GM06990 (cell line): ENCODE data around the gene PRR7.
A peak's percentile ranks its signal among the peaks of the same experiment; 100 is the strongest.

Experiments used
- DNase-seq: peaks from one replicate; pipeline ENCODE4 v3.0.0-alpha.2; 2011; ENCODE audit not compliant: insufficient read length; ENCODE audit errors: extremely low read depth
- H3K27me3 ChIP-seq: replicated peaks from 2 replicates; pipeline ENCODE4 v1.6.0; 2011; ENCODE audit warnings: low read length; ENCODE audit not compliant: control insufficient read depth, insufficient read depth
- H3K36me3 ChIP-seq: 2 replicates; pipeline ENCODE4 v1.5.1; 2011; ENCODE audit warnings: low read length; ENCODE audit not compliant: control insufficient read depth, insufficient read depth
- H3K4me3 ChIP-seq: replicated peaks from 2 replicates; pipeline ENCODE4 v1.5.1; 2011; ENCODE audit warnings: low read depth, mild to moderate bottlenecking, control low read depth, low read length
- TF ChIP-seq, protein P1 (sequence below): IDR thresholded peaks from 2 replicates; pipeline ENCODE4 v1.5.1; 2011; ENCODE audit warnings: low read length, control low read depth, mild to moderate bottlenecking, inconsistent platforms; ENCODE audit not compliant: insufficient read depth, poor library complexity, severe bottlenecking

Gene PRR7

DNA sequence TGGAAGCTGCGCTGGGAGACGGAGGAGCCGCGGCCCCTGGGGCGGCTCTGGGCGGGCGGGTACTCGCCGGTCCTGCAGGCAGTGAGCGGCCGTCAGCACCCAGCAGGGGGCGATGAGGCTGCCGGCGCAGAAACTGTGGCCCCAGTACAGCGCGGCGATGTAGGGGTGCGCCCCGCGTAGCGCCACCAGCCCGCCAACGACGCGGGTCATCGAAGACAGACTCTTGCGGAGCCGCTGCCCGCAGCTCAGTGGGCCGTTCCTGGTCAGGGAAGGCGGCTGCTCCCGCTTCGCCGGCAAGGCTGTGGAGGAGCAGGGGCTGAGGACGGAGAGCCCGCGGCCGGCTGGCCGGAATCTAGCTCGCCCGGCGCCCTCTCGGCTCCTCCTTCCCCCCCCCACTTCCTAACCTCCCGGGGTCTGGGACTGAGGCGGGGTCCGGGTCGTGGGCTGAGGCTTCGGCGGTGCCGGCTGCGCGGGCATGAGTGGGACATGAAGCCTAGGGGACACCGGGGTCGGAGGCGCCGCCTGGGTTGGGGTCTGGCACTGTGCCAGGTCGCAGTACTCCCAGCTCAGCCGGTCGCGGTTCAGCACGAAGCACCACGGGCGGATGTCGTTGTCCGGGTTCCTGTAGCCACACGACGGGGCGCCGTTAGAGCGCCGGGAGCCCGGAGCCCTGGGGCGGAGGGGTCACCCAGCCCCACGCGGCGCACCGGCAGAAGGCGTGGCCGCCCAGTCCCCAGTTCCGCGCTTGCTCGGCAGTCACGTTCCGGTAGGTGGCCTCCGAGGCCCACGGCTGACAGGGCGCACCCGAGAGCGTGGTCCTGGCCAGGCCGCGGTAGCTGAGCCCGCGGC, 42.6 kb upstream of the PRR7 start:
- H3K36me3 ChIP-seq, result no peaks in the 10 kb centered on the region
- H3K4me3 ChIP-seq, result peak overlapping the region; percentile 67
- no peaks in the 10 kb centered on the region for H3K27me3 ChIP-seq
- TF ChIP-seq, protein P1, sequence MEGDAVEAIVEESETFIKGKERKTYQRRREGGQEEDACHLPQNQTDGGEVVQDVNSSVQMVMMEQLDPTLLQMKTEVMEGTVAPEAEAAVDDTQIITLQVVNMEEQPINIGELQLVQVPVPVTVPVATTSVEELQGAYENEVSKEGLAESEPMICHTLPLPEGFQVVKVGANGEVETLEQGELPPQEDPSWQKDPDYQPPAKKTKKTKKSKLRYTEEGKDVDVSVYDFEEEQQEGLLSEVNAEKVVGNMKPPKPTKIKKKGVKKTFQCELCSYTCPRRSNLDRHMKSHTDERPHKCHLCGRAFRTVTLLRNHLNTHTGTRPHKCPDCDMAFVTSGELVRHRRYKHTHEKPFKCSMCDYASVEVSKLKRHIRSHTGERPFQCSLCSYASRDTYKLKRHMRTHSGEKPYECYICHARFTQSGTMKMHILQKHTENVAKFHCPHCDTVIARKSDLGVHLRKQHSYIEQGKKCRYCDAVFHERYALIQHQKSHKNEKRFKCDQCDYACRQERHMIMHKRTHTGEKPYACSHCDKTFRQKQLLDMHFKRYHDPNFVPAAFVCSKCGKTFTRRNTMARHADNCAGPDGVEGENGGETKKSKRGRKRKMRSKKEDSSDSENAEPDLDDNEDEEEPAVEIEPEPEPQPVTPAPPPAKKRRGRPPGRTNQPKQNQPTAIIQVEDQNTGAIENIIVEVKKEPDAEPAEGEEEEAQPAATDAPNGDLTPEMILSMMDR, result peak; percentile 81
- DNase-seq, result peak; percentile 89

DNA sequence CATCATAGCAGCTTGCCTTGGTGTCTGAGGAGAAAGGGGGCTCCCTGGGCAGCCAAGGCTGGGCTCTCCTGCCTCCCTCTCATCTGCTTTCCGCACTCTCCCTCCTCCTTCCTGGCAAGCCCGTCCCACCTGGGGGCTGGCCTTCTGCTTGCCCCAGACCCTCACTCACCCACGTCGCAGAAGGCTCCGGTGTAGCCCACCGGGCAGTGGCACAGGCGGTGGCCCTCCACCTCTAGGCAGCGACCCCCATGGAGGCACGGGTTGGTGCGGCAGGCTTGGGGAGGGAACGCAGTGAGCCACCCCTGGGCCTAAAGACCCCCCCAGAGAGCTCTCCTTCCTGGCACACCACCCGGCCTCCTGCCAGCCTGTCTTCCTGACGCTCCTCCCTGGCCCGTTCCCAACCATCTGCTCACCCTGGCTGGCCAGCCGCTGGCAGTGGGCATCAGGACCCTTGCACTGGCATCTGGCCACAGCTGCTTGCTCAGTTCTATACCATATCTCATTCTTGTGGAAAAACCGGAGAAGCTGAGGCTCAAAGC, 41.9 kb upstream of the PRR7 start:
- TF ChIP-seq, protein P1, result no peak
- DNase-seq, result no peak

DNA sequence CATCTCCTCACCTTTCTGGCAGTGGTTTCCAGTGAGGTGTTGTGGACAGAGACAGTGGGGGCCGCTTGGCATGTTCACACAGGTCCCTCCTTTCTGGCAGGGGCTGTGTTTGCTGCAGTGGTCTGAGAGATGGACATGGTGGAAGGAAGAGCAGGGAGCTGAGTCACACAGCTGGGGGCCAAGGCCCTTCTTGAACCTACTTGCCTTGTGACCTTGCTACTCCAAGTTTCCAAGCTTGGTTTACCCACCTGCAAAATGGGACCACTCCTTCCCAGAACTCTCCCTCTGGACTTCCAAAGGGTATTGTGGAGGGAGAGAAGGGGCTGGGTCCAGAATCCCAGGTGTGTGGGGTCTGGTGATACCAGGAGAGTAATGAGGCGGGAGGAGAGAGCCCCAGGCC, 41.3 kb upstream of the PRR7 start:
- H3K4me3 ChIP-seq, result no peak overlapping the region
- no peaks in the 10 kb centered on the region for H3K27me3 ChIP-seq
- no peak for DNase-seq

More for the DNA sequence above, 41.9 kb upstream of the PRR7 start:
- Histone ChIP-seq H3K27me3 (no peaks in the 10 kb centered on the region), H3K36me3 (no peaks in the 10 kb centered on the region), H3K4me3 (peak overlapping the region; percentile 67)

DNA sequence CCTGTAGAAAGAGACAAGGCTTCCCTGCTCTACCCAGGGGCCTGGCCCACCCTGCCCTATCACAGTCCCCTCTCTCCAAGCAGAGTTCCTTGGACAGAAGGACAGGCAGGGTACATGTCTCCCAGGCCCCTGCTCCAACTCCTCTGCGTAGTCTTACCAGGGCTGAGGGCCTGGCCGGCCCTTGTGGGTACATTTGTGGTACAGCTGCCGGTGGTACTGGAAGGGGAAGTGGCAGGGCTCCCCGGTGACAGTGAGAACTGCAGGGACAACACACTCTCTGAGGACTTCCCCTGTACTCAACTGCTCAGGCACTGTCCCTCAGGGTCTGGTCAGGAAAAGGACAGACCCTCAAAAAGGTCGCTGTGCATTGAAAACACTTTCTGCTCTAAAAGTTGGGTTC, 40.8 kb upstream of the PRR7 start:
- Histone ChIP-seq H3K27me3 (no peaks in the 10 kb centered on the region), H3K36me3 (no peaks in the 10 kb centered on the region), H3K4me3 (no peak overlapping the region)
- TF ChIP-seq, protein P1, result no peak
- no peak for DNase-seq

More for the DNA sequence above, 41.3 kb upstream of the PRR7 start:
- TF ChIP-seq, protein P1, result no peak
- no peaks in the 10 kb centered on the region for H3K36me3 ChIP-seq

DNA sequence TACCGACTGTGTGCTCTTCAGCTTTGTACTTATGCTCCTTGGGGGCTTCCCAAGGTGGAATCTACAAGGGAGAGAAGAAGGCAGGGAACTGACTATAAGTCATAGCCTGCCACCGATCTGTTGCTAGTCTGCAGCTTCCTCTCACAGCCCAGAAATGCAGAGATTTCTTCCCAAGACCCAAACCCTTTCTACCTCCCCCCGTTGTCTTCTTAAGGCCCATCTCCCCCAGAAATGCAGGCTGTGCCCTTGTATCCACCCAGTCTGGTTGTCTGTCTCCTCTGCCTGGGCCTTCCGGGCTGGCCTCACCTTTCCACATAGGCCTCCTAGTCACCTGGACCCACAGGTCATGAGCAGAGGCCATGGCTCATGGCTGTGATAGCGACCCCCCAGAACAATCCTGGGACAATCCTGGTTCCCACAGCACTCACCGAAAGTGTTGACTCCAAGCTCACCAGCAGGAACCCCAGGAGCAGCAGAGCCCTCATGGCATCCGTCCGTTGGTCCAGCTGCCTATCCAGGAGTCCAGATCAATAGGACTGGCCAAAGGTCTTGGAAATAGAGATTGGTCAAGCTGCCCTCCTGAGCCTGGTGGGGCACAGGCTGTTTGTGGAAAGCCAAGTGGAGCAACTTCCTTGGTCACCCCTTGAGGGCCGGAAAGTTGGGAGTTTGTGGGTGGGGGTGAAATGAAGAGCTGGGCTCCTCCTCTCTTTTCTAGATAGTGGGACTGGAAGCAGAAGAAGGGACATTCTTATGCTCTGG, 37.4 kb upstream of the PRR7 start, which contains the start of gene F12:
TSS of gene F12 (minus strand) at position 522 of the 759 bp plus-strand sequence. CDS start at position 485, 37 bp downstream.
- DNase-seq, result no peak
- no peaks in the 10 kb centered on the region for H3K27me3 ChIP-seq
- TF ChIP-seq, protein P1, result no peak
- no peak within 1 kb of the TSS for H3K4me3 ChIP-seq
- H3K36me3 ChIP-seq, result no peaks in the 10 kb centered on the region
